HCT116 (cell line): Measurements from ENCODE around the gene TUG1. TPM values are rescaled to one million over a fixed set of nuclear protein-coding genes. Genes with fewer than 3 reads are reported as not detected.

Experiments
- ATAC-seq: fragments of 200-7000 bp; cut with Tn5 transposase; 2 replicates; pipeline ENCODE4 v1.9.1; 2020; ENCODE audit warnings: mild to moderate bottlenecking, moderate library complexity
- BruUV-seq: library from RNA; stranded (reverse); fragments of 400-500 nt; replicated peaks from 2 replicates; lab custom pipeline; 2021; lab: Mats Ljungman, UMichigan
- CTCF ChIA-PET: fragments of 300-600 bp; sonication (Branson Sonifier 250); formaldehyde crosslinking; loops from one replicate; lab custom pipeline; 2021; ENCODE audit warnings: antibody characterized with exemption; lab: Charles Lee
- POLR2A ChIA-PET: fragments of 300-600, 350-600 bp; sonication (Branson Sonifier 250); formaldehyde crosslinking; loops from one replicate; lab custom pipeline; 2021; ENCODE audit warnings: antibody characterized with exemption; lab: Charles Lee
- RAD21 ChIA-PET, 2 experiments: fragments of 300-600 bp; sonication (Branson Sonifier 250); formaldehyde crosslinking; loops; one replicate each; lab custom pipeline; 2023; ENCODE audit warnings: low total read pairs in 2 of 2; ENCODE audit not compliant: uncharacterized antibody in 2 of 2, unreplicated experiment in 2 of 2, low non-redundant PET in 1 of 2; lab: Charles Lee
- DNase-seq: peaks from one replicate; pipeline ENCODE4 v3.0.0-alpha.2; 2010; ENCODE audit warnings: low read depth, low spot score
- H2AFZ ChIP-seq: fragments of 200-600 bp; shearing (Covaris generic), sonication (generic); 2 replicates; pipeline ENCODE4 v1.6.1; 2017; ENCODE audit warnings: low read depth, mixed run types, mixed read lengths, antibody characterized with exemption, low read length; ENCODE audit not compliant: poor library complexity, severe bottlenecking
- H3K27ac ChIP-seq: 2 replicates; pipeline ENCODE4 v1.5.1; 2012; ENCODE audit warnings: low read depth, low read length
- H3K27me3 ChIP-seq: fragments of 200-600 bp; sonication (generic); 2 replicates; pipeline ENCODE4 v1.6.1; 2016; ENCODE audit warnings: mixed run types, low read length, mixed read lengths; ENCODE audit not compliant: insufficient read depth
- H3K36me3 ChIP-seq, 2 experiments: fragments of 200-500 bp in 1 of 2; fragments of 200-600 bp in 1 of 2; sonication (Bioruptor generic) in 1 of 2; sonication (generic) in 1 of 2; 2 replicates each; pipeline versions ENCODE4 v1.5.1 to v1.6.1; 2014 to 2016; ENCODE audit warnings: low read length in 2 of 2, inconsistent platforms in 1 of 2, mixed read lengths in 1 of 2, mixed run types in 1 of 2; ENCODE audit not compliant: insufficient read depth in 2 of 2, control insufficient read depth in 1 of 2
- H3K4me1 ChIP-seq, 2 experiments: fragments of 200-600 bp in 1 of 2; sonication (generic) in 1 of 2; 2 replicates each; pipeline versions ENCODE4 v1.5.1 to v1.6.1; 2012 to 2017; ENCODE audit warnings: low read length in 2 of 2, inconsistent platforms in 1 of 2, mild to moderate bottlenecking in 1 of 2, mixed read lengths in 1 of 2, mixed run types in 1 of 2, moderate library complexity in 1 of 2; ENCODE audit not compliant: insufficient read depth in 2 of 2, control insufficient read depth in 1 of 2
- H3K4me2 ChIP-seq: fragments of 200-600 bp; sonication (generic); 2 replicates; pipeline ENCODE4 v1.6.1; 2017; ENCODE audit warnings: mixed run types, low read length, mixed read lengths
- H3K4me3 ChIP-seq, 2 experiments: fragments of 200-600 bp in 1 of 2; sonication (generic) in 1 of 2; replicated peaks in 1 of 2; 2 replicates each; pipeline ENCODE4 v1.5.1; 2011 to 2016; ENCODE audit warnings: low read length in 2 of 2, control low read depth in 1 of 2, low read depth in 1 of 2, mild to moderate bottlenecking in 1 of 2, mixed read lengths in 1 of 2, mixed run types in 1 of 2
- H3K79me2 ChIP-seq: fragments of 200-600 bp; sonication (generic); 2 replicates; pipeline ENCODE4 v1.6.1; 2017; ENCODE audit warnings: mild to moderate bottlenecking, mixed run types, low read length, moderate library complexity, mixed read lengths; ENCODE audit not compliant: insufficient read depth
- H3K9ac ChIP-seq: fragments of 200-600 bp; sonication (generic); 2 replicates; pipeline ENCODE4 v1.6.1; 2016; ENCODE audit warnings: low read length, mixed read lengths
- H3K9me2 ChIP-seq: fragments of 200-600 bp; sonication (generic), shearing (Covaris generic); 2 replicates; pipeline ENCODE4 v1.6.1; 2017; ENCODE audit warnings: mixed run types, mild to moderate bottlenecking, moderate library complexity; ENCODE audit not compliant: insufficient read depth
- H3K9me3 ChIP-seq, 2 experiments: fragments of 200-500 bp in 1 of 2; fragments of 200-600 bp in 1 of 2; sonication (Bioruptor generic) in 1 of 2; sonication (generic) in 1 of 2; 2 replicates each; pipeline ENCODE4 v1.6.1; 2014 to 2017; ENCODE audit warnings: low read length in 2 of 2, mixed read lengths in 2 of 2, inconsistent platforms in 1 of 2, low read depth in 1 of 2, mild to moderate bottlenecking in 1 of 2, mixed run types in 1 of 2, moderate library complexity in 1 of 2; ENCODE audit not compliant: control insufficient read depth in 1 of 2, insufficient read depth in 1 of 2
- H4K20me1 ChIP-seq: fragments of 200-600 bp; sonication (generic), shearing (Covaris generic); 2 replicates; pipeline ENCODE4 v1.6.1; 2017; ENCODE audit warnings: mixed run types, mild to moderate bottlenecking, moderate library complexity; ENCODE audit not compliant: insufficient read depth
- ATF3 ChIP-seq: IDR thresholded peaks from 2 replicates; pipeline ENCODE4 v1.6.1; 2012
- CTCF ChIP-seq, 3 experiments: fragments of 200-600 bp in 1 of 3; sonication (generic) in 1 of 3; IDR thresholded peaks in 2 of 3; conservative IDR thresholded peaks in 1 of 3; 2 replicates each; pipeline ENCODE4 v1.5.1; 2012 to 2017; ENCODE audit warnings: low read depth in 2 of 3, low read length in 2 of 3, antibody characterized with exemption in 1 of 3, borderline replicate concordance in 1 of 3, control low read depth in 1 of 3, mild to moderate bottlenecking in 1 of 3, mixed read lengths in 1 of 3, mixed run types in 1 of 3, moderate library complexity in 1 of 3; ENCODE audit not compliant: insufficient read depth in 1 of 3
- FOSL1 ChIP-seq: IDR thresholded peaks from 2 replicates; pipeline ENCODE4 v1.6.1; 2012; ENCODE audit warnings: low read depth
- JUND ChIP-seq: IDR thresholded peaks from 2 replicates; pipeline ENCODE4 v1.6.1; 2012
- MAX ChIP-seq: IDR thresholded peaks from 2 replicates; pipeline ENCODE4 v1.6.1; 2012
- POLR2A ChIP-seq: IDR thresholded peaks from 2 replicates; pipeline ENCODE4 v1.7.0; 2011; ENCODE audit warnings: borderline replicate concordance; ENCODE audit not compliant: insufficient read depth, insufficient read length; ENCODE audit errors: extremely low read depth
- POLR2AphosphoS5 ChIP-seq: IDR thresholded peaks from 2 replicates; pipeline ENCODE4 v1.6.1; 2011; ENCODE audit warnings: mild to moderate bottlenecking, low read depth, low read length, moderate library complexity
- ZFX ChIP-seq: fragments of 450-650 bp; IDR thresholded peaks from 2 replicates; pipeline ENCODE4 v1.6.1; 2017
- ZNF274 ChIP-seq: fragments of 200-500 bp; sonication (Bioruptor generic); IDR thresholded peaks from 2 replicates; pipeline ENCODE4 v1.6.1; 2014; ENCODE audit warnings: mild to moderate bottlenecking, low read depth, low read length, inconsistent platforms
- intact Hi-C: fragments of 100-400 bp; cut with micrococcal nuclease; formaldehyde crosslinking; loops from 2 replicates; pipeline ENCODE4 v1.10.0; 2022
- total RNA-seq: library from RNA; stranded (reverse); gene quantifications from one replicate; pipeline ENCODE4 v1.2.1, GENCODE V29; 2021; ENCODE audit not compliant: unreplicated experiment

Gene TUG1
- total RNA-seq, 1 experiment from 2014 or later, result 45.0 TPM

- intact Hi-C loops, result no loop called here
- no peak overlapping the region for H3K4me2 ChIP-seq
- no peak overlapping the region for H3K4me3 ChIP-seq
- H3K27ac ChIP-seq, result no peak overlapping the region
- BruUV-seq, result no TSS peak
- ChIA-PET CTCF (interaction anchor here (2.9 kb wide), 1 partner anchor 138 kb away, joined by 23 read pairs; no protein-coding TSS in a partner anchor), RAD21 (interaction anchor here in 1 of 2 experiments (1.1 kb wide), 1 partner anchor 140 kb away, joined by 4 read pairs; no protein-coding TSS in a partner anchor), POLR2A (no interaction called here)
- H2AFZ ChIP-seq, result no peak overlapping the region
- peaks cover 1 to 16% of the 10 kb centered on the region in 2 experiments; a peak in 3 of 4 replicates for H3K36me3 ChIP-seq
- no peaks in the 10 kb centered on the region for H3K9me2 ChIP-seq
- no peak for ATAC-seq
- no peak overlapping the region for H3K9ac ChIP-seq
- H3K9me3 ChIP-seq, result no peaks in the 10 kb centered on the region
- H3K4me1 ChIP-seq, result no peaks in the 10 kb centered on the region
- no peaks in the 10 kb centered on the region for H3K27me3 ChIP-seq
- DNase-seq, result no peak
- H4K20me1 ChIP-seq, result no peaks in the 10 kb centered on the region
- H3K79me2 ChIP-seq, result no peaks in the 10 kb centered on the region
- TF ChIP-seq POLR2A (no peak), FOSL1 (no peak), JUND (no peak), ATF3 (no peak), POLR2AphosphoS5 (no peak), ZNF274 (no peak), MAX (no peak), CTCF (IDR thresholded peaks at IDR 0.05 in 2 of 3, conservative IDR thresholded peaks at IDR 0.05 in 1 of 3; ENCODE audit: borderline replicate concordance in 1 of 3, insufficient read depth in 1 of 3, low read depth in 2 of 3, low read length in 2 of 3) (no peak), ZFX (no peak)
Observed at GRCh38 chr22:30945653-30946052, 23.4 kb upstream of the TUG1 start.
